ENCODE measurements around the gene GIT2.

DNA sequence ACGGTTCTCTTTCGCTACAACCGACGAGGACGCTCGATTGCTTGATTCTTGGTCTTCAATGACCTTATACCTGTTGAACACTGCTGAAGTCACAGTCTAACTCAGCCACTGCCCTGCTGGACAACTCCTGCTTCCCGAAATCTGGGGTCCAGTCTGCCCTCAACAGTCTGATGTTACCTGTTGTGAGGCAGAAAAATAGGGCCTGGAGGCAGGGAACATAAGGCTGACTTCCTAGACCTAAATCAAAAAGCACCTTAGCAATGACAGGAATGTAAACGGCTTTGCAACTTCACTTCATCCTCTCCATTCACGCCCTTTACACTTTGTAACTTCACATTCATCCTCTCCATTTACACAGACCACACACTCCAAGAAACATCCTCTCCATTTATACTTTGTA is 115.2 kb downstream of the GIT2 start:
- TF ChIP-seq, protein P1, sequence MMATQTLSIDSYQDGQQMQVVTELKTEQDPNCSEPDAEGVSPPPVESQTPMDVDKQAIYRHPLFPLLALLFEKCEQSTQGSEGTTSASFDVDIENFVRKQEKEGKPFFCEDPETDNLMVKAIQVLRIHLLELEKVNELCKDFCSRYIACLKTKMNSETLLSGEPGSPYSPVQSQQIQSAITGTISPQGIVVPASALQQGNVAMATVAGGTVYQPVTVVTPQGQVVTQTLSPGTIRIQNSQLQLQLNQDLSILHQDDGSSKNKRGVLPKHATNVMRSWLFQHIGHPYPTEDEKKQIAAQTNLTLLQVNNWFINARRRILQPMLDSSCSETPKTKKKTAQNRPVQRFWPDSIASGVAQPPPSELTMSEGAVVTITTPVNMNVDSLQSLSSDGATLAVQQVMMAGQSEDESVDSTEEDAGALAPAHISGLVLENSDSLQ (IDR thresholded peaks at IDR 0.05) = no peak
- no peak for TF ChIP-seq FOXA1 (IDR thresholded peaks at IDR 0.05)
- TF ChIP-seq BHLHE40 (IDR thresholded peaks at IDR 0.05; ENCODE audit: borderline replicate concordance) = no peak
- TF ChIP-seq NFRKB (IDR thresholded peaks at IDR 0.05) = no peak
- TF ChIP-seq SUZ12 (IDR thresholded peaks at IDR 0.05) = no peak
- TF ChIP-seq FOXK2 (IDR thresholded peaks at IDR 0.05) = no peak
- TF ChIP-seq SP1 (IDR thresholded peaks at IDR 0.05) = no peak
- no peak for TF ChIP-seq ELF4 (IDR thresholded peaks at IDR 0.05)
- TF ChIP-seq ARNT (IDR thresholded peaks at IDR 0.05) = no peak
- no peak for TF ChIP-seq HDGF (IDR thresholded peaks at IDR 0.05; ENCODE audit: borderline replicate concordance)

All from HEK293T (cell line).